ENCODE data around the gene RBFOX2. TPM values are rescaled to one million over a fixed set of nuclear protein-coding genes. Genes with fewer than 3 reads are reported as not detected.

Gene RBFOX2
- total and polyA plus RNA-seq, 10 donors = 2.6 to 39.6 (median 31.8) TPM

- Histone ChIP-seq H3K9me3 (no peaks in the 10 kb centered on the region), H3K36me3 (no peaks in the 10 kb centered on the region), H3K27me3 (replicated peaks in 1 of 7) (peaks cover 0 to 4% (median 0%) of the 10 kb centered on the region in 7 donors), H3K27ac (no peak overlapping the region), H3K4me1 (no peaks in the 10 kb centered on the region), H3K4me3 (no peak overlapping the region)
- TF ChIP-seq POLR2AphosphoS5 (IDR thresholded peaks at IDR 0.05) = no peak
- TF ChIP-seq, protein P1, sequence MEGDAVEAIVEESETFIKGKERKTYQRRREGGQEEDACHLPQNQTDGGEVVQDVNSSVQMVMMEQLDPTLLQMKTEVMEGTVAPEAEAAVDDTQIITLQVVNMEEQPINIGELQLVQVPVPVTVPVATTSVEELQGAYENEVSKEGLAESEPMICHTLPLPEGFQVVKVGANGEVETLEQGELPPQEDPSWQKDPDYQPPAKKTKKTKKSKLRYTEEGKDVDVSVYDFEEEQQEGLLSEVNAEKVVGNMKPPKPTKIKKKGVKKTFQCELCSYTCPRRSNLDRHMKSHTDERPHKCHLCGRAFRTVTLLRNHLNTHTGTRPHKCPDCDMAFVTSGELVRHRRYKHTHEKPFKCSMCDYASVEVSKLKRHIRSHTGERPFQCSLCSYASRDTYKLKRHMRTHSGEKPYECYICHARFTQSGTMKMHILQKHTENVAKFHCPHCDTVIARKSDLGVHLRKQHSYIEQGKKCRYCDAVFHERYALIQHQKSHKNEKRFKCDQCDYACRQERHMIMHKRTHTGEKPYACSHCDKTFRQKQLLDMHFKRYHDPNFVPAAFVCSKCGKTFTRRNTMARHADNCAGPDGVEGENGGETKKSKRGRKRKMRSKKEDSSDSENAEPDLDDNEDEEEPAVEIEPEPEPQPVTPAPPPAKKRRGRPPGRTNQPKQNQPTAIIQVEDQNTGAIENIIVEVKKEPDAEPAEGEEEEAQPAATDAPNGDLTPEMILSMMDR (IDR thresholded peaks at IDR 0.05 in 8 of 11, conservative IDR thresholded peaks at IDR 0.05 in 3 of 11) = no peak
- TF ChIP-seq POLR2A (IDR thresholded peaks at IDR 0.05) = no peak
- no peak for DNase-seq
- intact Hi-C loops (cut with DNase I; ENCODE audit: low total_unique reads) = no loop called here
- WGBS, 5 donors = 84 to 92% (median 85%) methylated on average over 13 of the region's 13 CpGs
Observed at GRCh38 chr22:35695202-35695601, 333.4 kb downstream of the RBFOX2 start.

- 3 to 26% (median 16%) methylated on average over 1 of the region's 1 CpG for WGBS, 5 donors
Observed at GRCh38 chr22:35690001-35690400, 338.6 kb downstream of the RBFOX2 start.

GRCh38 chr22:35688913-35689675 is 339.5 kb downstream of the RBFOX2 start:
- no peak overlapping the region for H3K4me3 ChIP-seq
- no peaks in the 10 kb centered on the region for H3K36me3 ChIP-seq
- 81 to 87% (median 85%) methylated on average over 10 of the region's 10 CpGs for WGBS, 5 donors
- no peak for DNase-seq
- peaks cover 0 to 4% (median 0%) of the 10 kb centered on the region in 8 donors for H3K9me3 ChIP-seq
- intact Hi-C loops (cut with DNase I; ENCODE audit: low total_unique reads) = no loop called here
- TF ChIP-seq, protein P1 (IDR thresholded peaks at IDR 0.05 in 8 of 11, conservative IDR thresholded peaks at IDR 0.05 in 3 of 11) = no peak
- TF ChIP-seq POLR2A (IDR thresholded peaks at IDR 0.05) = no peak
- TF ChIP-seq POLR2AphosphoS5 (IDR thresholded peaks at IDR 0.05) = no peak
- H3K27ac ChIP-seq = no peak overlapping the region
- peaks cover 0 to 14% (median 0%) of the 10 kb centered on the region in 6 donors for H3K4me1 ChIP-seq
- H3K27me3 ChIP-seq (replicated peaks in 1 of 7) = peaks cover 0 to 4% (median 0%) of the 10 kb centered on the region in 7 donors

More at GRCh38 chr22:35690001-35690400, 338.6 kb downstream of the RBFOX2 start:
- H3K9me3 ChIP-seq = peaks cover 0 to 4% (median 0%) of the 10 kb centered on the region in 8 donors
- H3K27me3 ChIP-seq (replicated peaks in 1 of 7) = peaks cover 0 to 4% (median 0%) of the 10 kb centered on the region in 7 donors
- H3K4me3 ChIP-seq = no peak overlapping the region
- peaks cover 0 to 14% (median 0%) of the 10 kb centered on the region in 6 donors for H3K4me1 ChIP-seq
- intact Hi-C loops (cut with DNase I; ENCODE audit: low total_unique reads) = no loop called here
- H3K36me3 ChIP-seq = no peaks in the 10 kb centered on the region
- H3K27ac ChIP-seq = no peak overlapping the region
- no peak for DNase-seq
- TF ChIP-seq POLR2A (IDR thresholded peaks at IDR 0.05) = no peak
- TF ChIP-seq POLR2AphosphoS5 (IDR thresholded peaks at IDR 0.05) = no peak
- TF ChIP-seq, protein P1 (IDR thresholded peaks at IDR 0.05 in 8 of 11, conservative IDR thresholded peaks at IDR 0.05 in 3 of 11) = no peak

Other genes starting within 250 kb of the RBFOX2 start
- 100 to 1,000 TPM in 5 of 7 donors, 10 to 100 TPM in 2; 82.7 to 146 (median 119) TPM for gene APOL3, start 131.9 kb upstream of the RBFOX2 start, total RNA-seq
- 10 to 100 TPM; 32.6 to 88.3 (median 49.9) TPM for gene APOL3, start 131.9 kb upstream of the RBFOX2 start, polyA plus RNA-seq
- 10 to 100 TPM in 2 of 7 donors, 1 to 10 TPM in 4, not detected in 1; 2.5 to 14.4 (median 4.9) TPM for gene APOL4, start 173.0 kb upstream of the RBFOX2 start, total RNA-seq
- 1 to 10 TPM; 3.0 to 4.0 (median 3.9) TPM for gene APOL4, start 173.0 kb upstream of the RBFOX2 start, polyA plus RNA-seq
- gene APOL2, start 210.7 kb upstream of the RBFOX2 start, total RNA-seq = 10 to 100 TPM; 53.2 to 77.2 (median 59.3) TPM
- gene APOL2, start 210.7 kb upstream of the RBFOX2 start, polyA plus RNA-seq = 10 to 100 TPM; 16.0 to 35.0 (median 20.2) TPM
- gene APOL1, start 224.3 kb upstream of the RBFOX2 start, total RNA-seq = 100 to 1,000 TPM in 1 of 7 donors, 10 to 100 TPM in 6; 33.3 to 108 (median 73.9) TPM
- 10 to 100 TPM in 2 of 3 donors, 1 to 10 TPM in 1; 10.0 to 24.2 (median 11.4) TPM for gene APOL1, start 224.3 kb upstream of the RBFOX2 start, polyA plus RNA-seq